Measurements from ENCODE around the gene PTCD3.

The PTCD3 gene

DNA sequence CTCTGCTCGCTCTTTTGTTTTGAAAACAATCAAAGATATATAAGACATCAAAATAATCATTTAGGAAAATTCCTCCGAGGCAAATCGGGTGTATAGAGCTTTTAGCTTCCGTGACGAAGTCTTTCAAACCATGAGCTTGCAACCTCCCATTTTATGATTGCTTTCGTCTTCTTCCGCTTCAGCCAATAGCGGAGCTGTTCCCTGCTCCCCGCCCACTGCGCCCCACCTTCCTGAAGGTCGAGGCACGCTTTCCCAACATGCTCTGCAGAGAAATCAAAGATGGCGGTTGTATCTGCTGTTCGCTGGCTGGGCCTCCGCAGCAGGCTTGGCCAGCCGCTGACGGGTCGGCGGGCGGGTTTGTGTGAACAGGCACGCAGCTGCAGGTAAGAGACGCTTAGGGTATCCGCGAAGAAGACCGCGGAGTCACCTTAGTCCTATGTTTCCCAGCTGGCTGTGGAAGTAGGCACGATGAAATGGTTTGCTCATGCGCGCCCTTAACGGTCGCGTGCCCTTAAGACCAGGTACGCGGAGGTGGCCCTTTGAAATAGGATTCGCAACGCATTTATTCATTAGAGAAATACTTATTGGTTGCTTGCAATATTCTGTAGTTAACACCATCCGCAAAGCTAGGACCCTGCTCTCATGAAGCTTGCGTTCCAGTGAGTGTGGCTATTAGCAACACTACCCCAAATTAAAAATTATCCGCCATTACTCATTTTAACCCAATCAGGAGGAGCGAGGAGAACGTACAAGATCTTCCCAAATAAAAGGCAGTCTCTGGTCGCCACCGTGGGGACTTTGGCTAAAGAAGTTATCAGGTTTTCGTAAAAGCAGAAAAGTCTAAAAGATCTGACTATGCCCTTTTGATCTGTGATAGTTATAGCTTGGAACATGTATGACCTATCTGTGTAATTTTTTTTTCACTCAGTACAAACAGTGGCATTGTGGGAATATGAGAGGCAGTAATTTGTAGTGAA lies at the start of gene PTCD3:
Gene PTCD3, plus strand, starts transcription at position 267 of the 977 bp plus-strand sequence. Its CDS starts 13 bp downstream, at position 280.
- DNase-seq = peak; percentile 82 to 98 (median 92)

GRCh38 chr2:86056590-86057331 lies 49.3 kb upstream of the PTCD3 start:
- no peak for DNase-seq

GRCh38 chr2:86062043-86062442 lies 44.0 kb upstream of the PTCD3 start:
- DNase-seq = no peak

DNA sequence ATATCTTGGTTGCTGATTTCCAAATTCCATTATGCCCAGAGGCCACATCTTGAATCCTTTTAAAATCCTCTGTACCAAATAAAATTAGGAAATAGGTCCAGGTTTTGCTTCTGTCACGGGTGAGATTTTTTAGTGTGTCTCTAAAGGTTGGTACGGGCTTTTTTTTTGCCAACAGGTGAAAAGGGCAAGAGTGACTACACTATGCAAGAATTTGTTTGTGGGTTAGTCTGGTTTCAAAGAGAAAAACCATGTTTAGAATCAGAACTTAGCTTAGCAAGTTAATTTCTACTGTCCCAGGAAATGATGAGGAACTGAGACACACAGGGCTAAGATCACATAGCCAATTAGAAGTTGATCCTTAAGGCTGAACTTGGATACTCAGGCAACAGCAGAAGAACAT lies 42.0 kb upstream of the PTCD3 start:
- no peak for DNase-seq

- DNase-seq = no peak
Measured at GRCh38 chr2:86065512-86065911, 40.5 kb upstream of the PTCD3 start.

GRCh38 chr2:86066007-86066578 lies 39.9 kb upstream of the PTCD3 start:
- DNase-seq = no peak

GRCh38 chr2:86066915-86067314 lies 39.1 kb upstream of the PTCD3 start:
- DNase-seq = no peak

GRCh38 chr2:86068136-86068588 lies 37.9 kb upstream of the PTCD3 start:
- peak; percentile 2 to 39 (median 8) for DNase-seq

- DNase-seq = no peak
Measured at GRCh38 chr2:86068648-86069047, 37.4 kb upstream of the PTCD3 start.

GRCh38 chr2:86069091-86069685 lies 36.8 kb upstream of the PTCD3 start:
- no peak for DNase-seq

GRCh38 chr2:86069783-86070339 lies 36.2 kb upstream of the PTCD3 start:
- no peak for DNase-seq

DNA sequence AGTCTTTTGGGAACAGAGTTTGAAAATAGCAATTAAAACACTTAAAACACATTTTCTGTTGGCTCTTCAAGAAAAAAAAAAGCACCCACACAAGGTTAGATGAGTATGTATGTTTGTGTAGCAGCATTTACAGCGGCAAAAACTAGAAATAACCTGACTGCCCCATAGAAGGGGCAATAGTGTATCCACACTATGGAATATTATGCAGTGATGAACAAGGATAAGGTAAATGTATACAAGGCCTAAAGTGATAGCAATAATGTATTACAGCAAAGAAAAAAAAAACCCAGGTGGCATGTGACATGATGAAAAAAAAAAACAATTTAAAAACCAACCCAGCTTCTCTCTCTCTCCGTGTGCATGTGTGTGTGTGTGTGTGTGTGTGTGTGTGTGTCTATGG lies 35.2 kb upstream of the PTCD3 start:
- DNase-seq = no peak

- no peak for DNase-seq
Measured at GRCh38 chr2:86072271-86072858, 33.7 kb upstream of the PTCD3 start.

GRCh38 chr2:86073225-86073624 lies 32.8 kb upstream of the PTCD3 start:
- DNase-seq = no peak

- no peak for DNase-seq
Measured at GRCh38 chr2:86074256-86074655, 31.8 kb upstream of the PTCD3 start.

DNA sequence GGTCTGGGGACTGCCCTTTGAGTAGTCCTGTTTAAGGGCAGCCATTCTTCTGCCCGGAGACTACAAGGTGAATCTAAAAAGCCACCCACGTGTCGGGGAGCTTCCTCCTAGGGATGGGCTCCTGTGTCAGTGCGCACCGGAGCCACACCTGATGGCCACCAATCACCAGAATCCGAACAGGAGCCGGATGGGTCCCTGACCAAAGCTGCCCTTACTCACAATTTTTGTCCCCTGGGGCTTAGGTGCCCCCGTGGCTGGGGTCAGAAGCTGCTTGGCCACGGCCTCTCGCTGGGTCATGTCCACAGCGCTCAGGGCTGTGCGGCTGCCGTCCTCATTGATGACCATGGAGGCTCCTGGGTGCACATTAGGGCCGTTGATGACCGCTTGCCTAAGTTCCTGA lies 31.2 kb upstream of the PTCD3 start:
- DNase-seq = no peak

- DNase-seq = no peak
Measured at GRCh38 chr2:86075886-86076285, 30.1 kb upstream of the PTCD3 start.

GRCh38 chr2:86078774-86079545 lies 27.1 kb upstream of the PTCD3 start:
- DNase-seq = peak in 5 of 6 experiments; percentile 11 to 50 (median 27)

GRCh38 chr2:86079981-86080911 lies 25.8 kb upstream of the PTCD3 start:
- peak; percentile 63 to 79 (median 71) for DNase-seq

GRCh38 chr2:86081724-86082123 lies 24.3 kb upstream of the PTCD3 start:
- DNase-seq = no peak

All from stimulated activated naive CD4-positive, alpha-beta T cell (primary cell).